ENCODE results near the gene CTRB1. TPM values are rescaled to one million over a fixed set of nuclear protein-coding genes. Genes with fewer than 3 reads are reported as not detected.
"Not testable (repeated sequence)": the region's sequence is repeated elsewhere in the genome, so short reads cannot be mapped to it uniquely, and the experiment has no call there.

Gene CTRB1
- polyA plus RNA-seq, 4 donors, result 0.13 to 0.20 TPM; not detected in 2

DNA sequence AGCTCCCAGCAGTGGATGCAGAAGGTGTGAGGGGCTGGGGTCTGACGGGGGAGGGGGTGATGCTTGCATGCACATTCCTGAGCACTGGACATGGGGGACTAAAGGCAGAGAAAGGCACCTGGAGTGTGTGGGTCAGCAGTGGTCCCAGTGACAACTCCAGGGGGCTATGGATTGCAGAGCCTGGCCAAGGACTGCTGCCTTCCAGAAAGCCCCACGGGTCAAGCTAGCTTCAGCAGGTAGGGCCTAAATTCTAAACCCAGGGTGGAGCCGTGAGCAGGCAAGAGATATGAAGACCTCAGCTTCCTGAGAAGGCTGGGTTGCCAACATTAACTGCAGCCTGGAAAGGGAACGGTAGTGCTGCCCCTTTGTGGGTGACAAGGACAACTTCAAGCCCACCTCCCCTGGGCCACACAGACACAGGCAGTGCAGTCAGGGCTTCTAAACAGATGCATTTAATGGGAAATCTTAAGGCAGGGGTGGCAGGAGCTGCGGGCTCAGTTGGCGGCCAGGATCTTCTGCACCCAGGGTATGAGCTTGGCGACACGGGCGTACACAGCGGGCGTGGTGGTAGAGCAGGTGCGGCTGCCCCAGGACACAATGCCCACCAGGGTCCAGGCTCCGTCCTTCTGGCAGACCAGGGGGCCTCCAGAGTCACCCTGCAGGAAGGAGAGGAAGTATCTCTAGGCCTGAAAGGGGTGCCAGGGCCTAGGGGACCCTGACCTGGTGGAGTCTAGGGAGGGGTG, 14.9 kb upstream of the CTRB1 start:
- DNase-seq (ENCODE audit: low read depth in 4 of 4, low spot score in 2 of 4), result no peak

- DNase-seq (ENCODE audit: low read depth in 4 of 4, low spot score in 2 of 4), result no peak
Observed at GRCh38 chr16:75204410-75204758, 14.4 kb upstream of the CTRB1 start.

GRCh38 chr16:75204905-75205304, 13.9 kb upstream of the CTRB1 start:
- not testable (repeated sequence) for DNase-seq (ENCODE audit: low read depth in 4 of 4, low spot score in 2 of 4)

GRCh38 chr16:75205438-75205837, 13.3 kb upstream of the CTRB1 start:
- DNase-seq (ENCODE audit: low read depth in 4 of 4, low spot score in 2 of 4), result not testable (repeated sequence)

- DNase-seq (ENCODE audit: low read depth in 4 of 4, low spot score in 2 of 4), result not testable (repeated sequence)
Observed at GRCh38 chr16:75205961-75206748, 12.6 kb upstream of the CTRB1 start.

GRCh38 chr16:75206749-75207451, 11.9 kb upstream of the CTRB1 start, which contains the start of gene CTRB2:
TSS of gene CTRB2 (minus strand) at chr16:75207161. CDS start at chr16:75207141, 20 bp downstream.
- no peak for DNase-seq (ENCODE audit: low read depth in 4 of 4, low spot score in 2 of 4)

GRCh38 chr16:75207831-75208230, 11.0 kb upstream of the CTRB1 start:
- DNase-seq (ENCODE audit: low read depth in 4 of 4, low spot score in 2 of 4), result no peak

- no peak for DNase-seq (ENCODE audit: low read depth in 4 of 4, low spot score in 2 of 4)
Observed at GRCh38 chr16:75208242-75208825, 10.5 kb upstream of the CTRB1 start.

DNA sequence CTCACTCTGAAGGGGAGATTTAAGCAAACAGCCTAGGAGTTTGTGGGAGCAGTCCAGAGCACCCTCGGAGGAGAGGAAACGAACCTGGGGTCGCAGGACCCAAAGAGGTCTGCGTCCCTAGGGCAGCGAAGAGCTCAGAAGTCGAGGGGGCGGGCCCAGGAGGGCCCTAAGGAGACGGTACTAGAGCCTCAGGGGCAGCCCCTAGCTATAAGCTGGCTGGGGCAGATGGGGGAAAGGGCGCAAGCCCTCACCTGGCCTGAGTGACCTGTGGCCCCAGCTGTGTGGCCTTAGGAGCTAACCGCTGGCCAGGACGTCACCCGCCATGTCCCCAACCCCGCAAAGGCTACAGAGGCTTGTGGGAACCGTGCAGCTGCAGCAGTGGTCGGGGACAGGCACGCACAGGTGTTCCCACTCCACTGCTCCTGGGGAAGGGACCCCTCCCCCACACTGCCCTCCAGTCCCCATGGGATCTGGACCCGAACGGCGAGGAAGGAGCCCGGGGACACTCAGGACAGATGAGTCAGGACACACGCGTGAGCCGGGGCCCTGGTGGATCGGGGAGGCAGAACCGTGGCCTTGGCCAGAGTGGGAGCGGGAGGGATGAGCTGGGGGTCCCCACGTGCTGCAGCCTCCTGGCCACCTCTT, 9.8 kb upstream of the CTRB1 start:
- DNase-seq (ENCODE audit: low read depth in 4 of 4, low spot score in 2 of 4), result no peak

GRCh38 chr16:75209514-75209913, 9.3 kb upstream of the CTRB1 start:
- not testable (repeated sequence) for DNase-seq (ENCODE audit: low read depth in 4 of 4, low spot score in 2 of 4)

DNA sequence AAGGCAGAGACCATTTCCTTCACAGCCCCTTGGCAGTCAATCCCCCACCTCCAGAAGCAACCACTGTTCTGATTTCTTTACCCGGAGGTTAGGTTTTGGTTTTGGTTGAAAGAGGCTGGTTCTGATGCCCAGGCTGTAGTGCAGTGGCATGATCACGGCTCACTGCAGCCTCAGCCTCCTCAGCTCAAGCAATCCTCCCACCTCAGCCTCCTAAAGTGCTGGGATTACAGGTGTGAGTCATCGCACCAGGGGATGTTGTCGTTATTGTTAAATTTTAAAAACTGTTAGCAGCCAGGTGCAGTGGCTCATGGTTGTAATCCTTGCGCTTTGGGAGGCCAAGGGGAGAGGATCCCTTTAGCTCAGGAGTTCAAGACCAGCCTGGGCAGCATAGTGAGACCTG, 8.8 kb upstream of the CTRB1 start:
- DNase-seq (ENCODE audit: low read depth in 4 of 4, low spot score in 2 of 4), result no peak

DNA sequence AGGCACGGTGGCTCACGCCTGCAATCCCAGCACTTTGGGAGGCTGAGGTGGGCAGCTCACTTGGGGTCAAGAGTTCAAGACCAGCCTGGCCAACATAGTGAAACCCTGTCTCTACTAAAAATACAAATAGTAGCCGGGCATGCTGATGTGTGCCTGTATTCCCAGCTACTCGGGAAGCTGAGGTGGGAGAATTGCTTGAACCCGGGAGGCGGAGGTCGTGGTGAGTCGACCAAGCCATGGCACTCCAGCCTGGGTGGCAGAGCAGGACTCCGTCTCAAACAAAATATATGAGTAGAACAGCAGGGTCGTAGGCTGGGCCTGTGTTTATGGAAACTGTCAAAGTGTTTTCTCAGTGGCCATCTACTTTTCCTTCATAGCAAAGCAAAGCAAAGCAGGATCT, 7.5 kb upstream of the CTRB1 start:
- not testable (repeated sequence) for DNase-seq (ENCODE audit: low read depth in 4 of 4, low spot score in 2 of 4)

DNA sequence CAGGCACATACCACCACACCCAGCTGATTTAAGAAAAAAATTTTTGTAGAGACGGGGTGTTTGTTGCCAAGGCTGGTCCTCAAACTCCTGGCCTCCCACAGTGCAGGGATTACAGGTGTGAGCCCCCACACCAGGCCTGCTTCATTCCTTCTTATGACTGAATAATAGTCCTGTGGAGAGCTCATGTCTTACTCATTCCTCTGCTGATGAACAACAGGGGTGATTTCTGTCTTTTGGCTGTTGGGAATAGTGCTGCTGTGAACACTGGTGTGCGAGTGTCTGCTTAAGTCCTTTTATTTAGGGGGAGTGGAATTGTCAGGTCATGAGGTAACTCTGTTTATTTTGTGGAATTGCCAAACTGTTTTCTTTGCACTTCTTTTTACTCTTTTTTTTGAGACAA, 2.7 kb upstream of the CTRB1 start:
- DNase-seq (ENCODE audit: low read depth in 4 of 4, low spot score in 2 of 4), result no peak

GRCh38 chr16:75216576-75216975, 2.2 kb upstream of the CTRB1 start:
- DNase-seq (ENCODE audit: low read depth in 4 of 4, low spot score in 2 of 4), result no peak

DNA sequence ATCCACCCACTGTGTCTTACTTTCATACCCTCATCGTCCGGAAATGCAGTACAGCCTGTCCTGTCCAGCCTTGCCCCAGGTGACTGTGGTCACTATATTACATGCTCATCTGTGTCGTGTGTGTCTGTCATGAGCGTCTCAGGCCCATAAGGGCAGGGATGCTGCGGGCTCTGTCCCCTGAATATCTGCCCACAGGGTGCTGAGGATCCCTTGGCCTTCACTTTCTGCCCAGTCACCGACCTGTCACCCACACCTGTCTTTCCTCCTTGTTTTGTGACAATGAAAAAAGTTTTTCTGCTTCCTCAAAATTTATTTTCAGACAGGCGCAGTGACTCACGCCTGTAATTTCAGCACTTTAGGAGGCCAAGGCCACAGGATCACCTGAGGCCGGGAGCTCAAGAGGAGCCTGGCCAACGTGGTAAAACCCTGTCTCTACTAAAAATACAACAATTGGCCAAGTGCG, 1.4 kb upstream of the CTRB1 start:
- no peak for DNase-seq (ENCODE audit: low read depth in 4 of 4, low spot score in 2 of 4)

DNA sequence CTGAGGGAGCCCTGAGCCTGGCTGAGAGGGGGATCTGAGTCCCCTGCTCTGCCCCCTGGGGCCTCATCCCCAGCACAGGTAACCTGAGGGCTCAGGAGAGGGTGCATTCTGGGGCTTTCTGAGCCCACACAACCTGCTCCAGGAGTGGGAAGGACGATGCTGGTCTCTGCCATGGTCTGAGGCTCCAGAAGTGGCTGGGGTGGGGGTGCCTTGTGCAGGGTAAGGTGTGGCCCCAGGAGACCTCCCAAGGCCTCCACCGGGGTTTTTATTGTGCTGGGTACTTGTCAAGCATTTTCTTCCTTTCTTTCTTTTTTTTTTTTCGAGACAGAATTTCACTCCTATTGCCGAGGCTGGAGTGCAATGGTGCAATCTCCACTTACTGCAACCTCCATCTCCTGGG, 300 bp downstream of the CTRB1 start:
- no peak for DNase-seq (ENCODE audit: low read depth in 4 of 4, low spot score in 2 of 4)

- no peak for DNase-seq (ENCODE audit: low read depth in 4 of 4, low spot score in 2 of 4)
Observed at GRCh38 chr16:75219838-75220237, 1.1 kb downstream of the CTRB1 start.

DNA sequence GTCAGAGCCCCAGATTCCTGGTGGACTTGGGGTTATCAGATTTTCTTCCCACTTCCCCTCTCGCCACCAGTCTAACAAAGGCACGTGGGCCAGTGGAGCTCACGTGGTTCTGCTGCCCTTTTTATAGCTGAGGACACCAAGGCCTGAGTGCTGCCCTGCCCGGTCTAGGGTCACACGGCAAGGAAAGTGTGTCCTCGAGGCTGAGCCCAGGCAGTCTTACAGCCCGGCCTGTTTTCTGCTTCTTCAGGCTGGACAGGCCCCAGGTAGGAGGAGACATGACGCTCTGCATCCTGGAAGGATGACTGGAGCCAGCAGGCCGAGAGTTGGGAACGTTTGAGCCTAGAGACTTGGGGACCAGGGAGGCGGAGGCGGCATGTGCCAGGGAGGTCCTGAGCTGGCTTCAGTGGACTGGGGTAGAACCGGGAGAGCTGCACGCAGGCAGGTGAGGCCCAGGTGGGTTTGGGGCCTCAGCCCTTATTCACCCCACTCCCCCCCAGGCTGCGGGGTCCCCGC, 3.5 kb downstream of the CTRB1 start:
- no peak for DNase-seq (ENCODE audit: low read depth in 4 of 4, low spot score in 2 of 4)

- not testable (repeated sequence) for DNase-seq (ENCODE audit: low read depth in 4 of 4, low spot score in 2 of 4)
Observed at GRCh38 chr16:75223129-75223528, 4.3 kb downstream of the CTRB1 start.

Measured in left renal cortex interstitium (tissue), 4 donors.